ENCODE data around the gene DCP1A.

Gene DCP1A

DNA sequence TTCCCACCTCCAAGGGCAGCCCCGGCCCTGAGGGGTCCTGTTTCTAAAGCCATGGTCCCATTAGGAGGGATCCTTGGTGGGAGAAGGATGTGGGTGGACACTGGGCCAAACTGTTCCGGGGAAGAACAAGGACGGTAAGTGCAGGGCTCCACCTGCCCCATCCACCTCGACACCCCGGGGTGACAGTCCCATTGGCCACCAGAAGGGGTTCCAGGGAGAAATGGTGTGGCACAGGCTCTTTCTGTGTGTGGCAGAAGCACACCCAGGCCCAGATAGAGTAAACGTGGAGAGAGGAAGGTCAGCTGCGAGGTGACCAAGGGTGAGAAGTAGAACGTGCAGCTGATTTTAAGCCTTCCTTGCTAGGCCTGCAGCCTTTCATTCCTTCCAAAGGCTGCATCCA, 103.6 kb downstream of the DCP1A start:
- DNase-seq (ENCODE audit: low read depth in 1 of 2, low spot score in 1 of 2) = no peak
- Histone ChIP-seq H3K4me3 (replicated peaks; ENCODE audit: insufficient read depth, low read length) (no peak overlapping the region), H3K27ac (replicated peaks) (peak overlapping the region; percentile 88), H3K27me3 (ENCODE audit: insufficient read depth, poor library complexity, severe bottlenecking) (no peaks in the 10 kb centered on the region)
- TF ChIP-seq, protein P1, sequence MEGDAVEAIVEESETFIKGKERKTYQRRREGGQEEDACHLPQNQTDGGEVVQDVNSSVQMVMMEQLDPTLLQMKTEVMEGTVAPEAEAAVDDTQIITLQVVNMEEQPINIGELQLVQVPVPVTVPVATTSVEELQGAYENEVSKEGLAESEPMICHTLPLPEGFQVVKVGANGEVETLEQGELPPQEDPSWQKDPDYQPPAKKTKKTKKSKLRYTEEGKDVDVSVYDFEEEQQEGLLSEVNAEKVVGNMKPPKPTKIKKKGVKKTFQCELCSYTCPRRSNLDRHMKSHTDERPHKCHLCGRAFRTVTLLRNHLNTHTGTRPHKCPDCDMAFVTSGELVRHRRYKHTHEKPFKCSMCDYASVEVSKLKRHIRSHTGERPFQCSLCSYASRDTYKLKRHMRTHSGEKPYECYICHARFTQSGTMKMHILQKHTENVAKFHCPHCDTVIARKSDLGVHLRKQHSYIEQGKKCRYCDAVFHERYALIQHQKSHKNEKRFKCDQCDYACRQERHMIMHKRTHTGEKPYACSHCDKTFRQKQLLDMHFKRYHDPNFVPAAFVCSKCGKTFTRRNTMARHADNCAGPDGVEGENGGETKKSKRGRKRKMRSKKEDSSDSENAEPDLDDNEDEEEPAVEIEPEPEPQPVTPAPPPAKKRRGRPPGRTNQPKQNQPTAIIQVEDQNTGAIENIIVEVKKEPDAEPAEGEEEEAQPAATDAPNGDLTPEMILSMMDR (IDR thresholded peaks at IDR 0.05; ENCODE audit: insufficient read depth, low read length) = no peak
- TF ChIP-seq SPI1 (IDR thresholded peaks at IDR 0.05; ENCODE audit: borderline replicate concordance, low read depth) (no peak), POLR2AphosphoS5 (IDR thresholded peaks at IDR 0.05; ENCODE audit: low read depth) (no peak), GABPA (IDR thresholded peaks at IDR 0.05; ENCODE audit: low read depth) (no peak)
- TF ChIP-seq, protein P2, sequence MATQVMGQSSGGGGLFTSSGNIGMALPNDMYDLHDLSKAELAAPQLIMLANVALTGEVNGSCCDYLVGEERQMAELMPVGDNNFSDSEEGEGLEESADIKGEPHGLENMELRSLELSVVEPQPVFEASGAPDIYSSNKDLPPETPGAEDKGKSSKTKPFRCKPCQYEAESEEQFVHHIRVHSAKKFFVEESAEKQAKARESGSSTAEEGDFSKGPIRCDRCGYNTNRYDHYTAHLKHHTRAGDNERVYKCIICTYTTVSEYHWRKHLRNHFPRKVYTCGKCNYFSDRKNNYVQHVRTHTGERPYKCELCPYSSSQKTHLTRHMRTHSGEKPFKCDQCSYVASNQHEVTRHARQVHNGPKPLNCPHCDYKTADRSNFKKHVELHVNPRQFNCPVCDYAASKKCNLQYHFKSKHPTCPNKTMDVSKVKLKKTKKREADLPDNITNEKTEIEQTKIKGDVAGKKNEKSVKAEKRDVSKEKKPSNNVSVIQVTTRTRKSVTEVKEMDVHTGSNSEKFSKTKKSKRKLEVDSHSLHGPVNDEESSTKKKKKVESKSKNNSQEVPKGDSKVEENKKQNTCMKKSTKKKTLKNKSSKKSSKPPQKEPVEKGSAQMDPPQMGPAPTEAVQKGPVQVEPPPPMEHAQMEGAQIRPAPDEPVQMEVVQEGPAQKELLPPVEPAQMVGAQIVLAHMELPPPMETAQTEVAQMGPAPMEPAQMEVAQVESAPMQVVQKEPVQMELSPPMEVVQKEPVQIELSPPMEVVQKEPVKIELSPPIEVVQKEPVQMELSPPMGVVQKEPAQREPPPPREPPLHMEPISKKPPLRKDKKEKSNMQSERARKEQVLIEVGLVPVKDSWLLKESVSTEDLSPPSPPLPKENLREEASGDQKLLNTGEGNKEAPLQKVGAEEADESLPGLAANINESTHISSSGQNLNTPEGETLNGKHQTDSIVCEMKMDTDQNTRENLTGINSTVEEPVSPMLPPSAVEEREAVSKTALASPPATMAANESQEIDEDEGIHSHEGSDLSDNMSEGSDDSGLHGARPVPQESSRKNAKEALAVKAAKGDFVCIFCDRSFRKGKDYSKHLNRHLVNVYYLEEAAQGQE (IDR thresholded peaks at IDR 0.05; ENCODE audit: insufficient replicate concordance, low read depth) = no peak

DNA sequence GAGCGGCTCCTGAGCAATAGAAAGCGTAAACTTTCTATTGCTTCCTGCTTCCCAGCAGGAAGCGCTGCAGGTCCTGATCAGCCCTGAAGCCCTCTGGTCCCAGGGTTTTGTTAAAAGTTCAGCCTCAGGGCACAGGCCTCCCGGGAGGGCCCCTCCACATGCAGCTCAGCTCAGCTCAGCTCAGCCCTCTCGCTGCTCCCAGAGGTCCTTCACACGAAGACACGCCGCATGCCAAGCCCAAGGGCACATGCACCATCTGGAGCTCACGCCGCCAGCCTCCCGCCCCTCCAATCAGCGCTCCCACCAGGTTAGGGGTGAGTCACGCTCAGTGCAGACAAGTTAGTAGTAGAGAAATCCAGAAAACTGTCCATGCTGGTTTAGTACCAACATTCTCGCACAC, 104.2 kb downstream of the DCP1A start:
- TF ChIP-seq, protein P2 (IDR thresholded peaks at IDR 0.05; ENCODE audit: insufficient replicate concordance, low read depth) = no peak
- TF ChIP-seq SPI1 (IDR thresholded peaks at IDR 0.05; ENCODE audit: borderline replicate concordance, low read depth) (no peak), GABPA (IDR thresholded peaks at IDR 0.05; ENCODE audit: low read depth) (no peak), POLR2AphosphoS5 (IDR thresholded peaks at IDR 0.05; ENCODE audit: low read depth) (no peak)
- TF ChIP-seq, protein P1 (IDR thresholded peaks at IDR 0.05; ENCODE audit: insufficient read depth, low read length) = no peak
- DNase-seq (ENCODE audit: low read depth in 1 of 2, low spot score in 1 of 2) = peak in 1 of 2 experiments; percentile 63
- H3K4me3 ChIP-seq (replicated peaks; ENCODE audit: insufficient read depth, low read length) = no peak overlapping the region
- no peaks in the 10 kb centered on the region for H3K27me3 ChIP-seq (ENCODE audit: insufficient read depth, poor library complexity, severe bottlenecking)
- peak overlapping the region; percentile 88 for H3K27ac ChIP-seq (replicated peaks)

DNA sequence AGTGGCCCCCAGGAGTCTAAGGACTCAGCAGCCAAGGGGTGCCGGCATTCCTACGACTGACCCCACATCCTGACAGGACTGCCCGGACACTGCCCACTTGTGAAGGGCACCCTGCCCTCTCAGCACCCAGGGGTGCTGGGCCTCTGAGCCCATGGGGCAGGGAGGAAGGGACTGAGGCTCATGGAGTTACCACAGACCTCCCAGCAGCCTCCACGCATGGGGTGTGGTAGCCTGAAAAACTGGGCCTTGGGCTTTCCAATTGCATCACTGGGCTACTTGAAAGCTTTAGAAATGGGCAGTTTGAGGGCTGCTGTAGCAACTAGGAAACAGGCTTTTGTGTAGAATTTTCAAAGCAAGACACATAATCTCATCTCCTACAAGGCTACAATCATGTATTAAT, 104.7 kb downstream of the DCP1A start:
- Histone ChIP-seq H3K27ac (replicated peaks) (peak overlapping the region; percentile 88), H3K27me3 (ENCODE audit: insufficient read depth, poor library complexity, severe bottlenecking) (no peaks in the 10 kb centered on the region), H3K4me3 (replicated peaks; ENCODE audit: insufficient read depth, low read length) (no peak overlapping the region)
- TF ChIP-seq GABPA (IDR thresholded peaks at IDR 0.05; ENCODE audit: low read depth) = no peak
- no peak for TF ChIP-seq POLR2AphosphoS5 (IDR thresholded peaks at IDR 0.05; ENCODE audit: low read depth)
- TF ChIP-seq, protein P2 (IDR thresholded peaks at IDR 0.05; ENCODE audit: insufficient replicate concordance, low read depth) = no peak
- TF ChIP-seq SPI1 (IDR thresholded peaks at IDR 0.05; ENCODE audit: borderline replicate concordance, low read depth) = no peak
- TF ChIP-seq, protein P1 (IDR thresholded peaks at IDR 0.05; ENCODE audit: insufficient read depth, low read length) = no peak
- peak in 1 of 2 experiments; percentile 86 for DNase-seq (ENCODE audit: low read depth in 1 of 2, low spot score in 1 of 2)
